ENCODE data around the gene SLC17A7. TPM values are rescaled to one million over a fixed set of nuclear protein-coding genes. Genes with fewer than 3 reads are reported as not detected.

SLC17A7 gene
- total and polyA plus RNA-seq, 10 donors = 0.07 to 0.13 (median 0.10) TPM; not detected in 5

DNA sequence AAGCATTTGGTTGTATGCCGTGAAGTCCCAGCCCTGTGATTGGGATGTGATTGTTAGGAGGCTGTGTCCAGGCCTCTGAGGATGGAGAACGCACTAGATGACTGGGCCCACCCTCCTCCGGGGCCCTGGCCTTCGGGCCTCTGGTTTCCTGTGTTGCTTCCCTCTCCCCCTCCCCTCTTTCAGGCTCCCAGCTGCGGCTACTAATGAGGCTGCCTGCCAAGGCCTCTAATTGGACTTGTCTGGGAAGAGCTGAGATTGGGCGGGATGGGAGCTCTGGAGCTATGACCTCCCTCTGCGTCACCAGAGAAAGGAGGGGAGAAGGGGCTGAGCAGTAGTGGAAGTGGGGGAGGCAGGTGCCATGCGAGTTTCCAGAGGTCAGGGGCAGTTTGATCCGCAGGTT is 28.0 kb downstream of the SLC17A7 start:
- Histone ChIP-seq H3K27me3 (replicated peaks in 1 of 7) (peaks cover 0 to 21% (median 0%) of the 10 kb centered on the region in 7 donors), H3K4me1 (peaks cover 5 to 38% (median 24%) of the 10 kb centered on the region in 6 donors), H3K4me3 (no peak overlapping the region), H3K9me3 (no peaks in the 10 kb centered on the region), H3K36me3 (no peaks in the 10 kb centered on the region), H3K27ac (no peak overlapping the region)
- intact Hi-C loops (cut with DNase I; ENCODE audit: low total_unique reads) = no loop called here
- WGBS, 5 donors = 50 to 73% (median 59%) methylated on average over 8 to 9 of the region's 9 CpGs
- TF ChIP-seq, protein P1, sequence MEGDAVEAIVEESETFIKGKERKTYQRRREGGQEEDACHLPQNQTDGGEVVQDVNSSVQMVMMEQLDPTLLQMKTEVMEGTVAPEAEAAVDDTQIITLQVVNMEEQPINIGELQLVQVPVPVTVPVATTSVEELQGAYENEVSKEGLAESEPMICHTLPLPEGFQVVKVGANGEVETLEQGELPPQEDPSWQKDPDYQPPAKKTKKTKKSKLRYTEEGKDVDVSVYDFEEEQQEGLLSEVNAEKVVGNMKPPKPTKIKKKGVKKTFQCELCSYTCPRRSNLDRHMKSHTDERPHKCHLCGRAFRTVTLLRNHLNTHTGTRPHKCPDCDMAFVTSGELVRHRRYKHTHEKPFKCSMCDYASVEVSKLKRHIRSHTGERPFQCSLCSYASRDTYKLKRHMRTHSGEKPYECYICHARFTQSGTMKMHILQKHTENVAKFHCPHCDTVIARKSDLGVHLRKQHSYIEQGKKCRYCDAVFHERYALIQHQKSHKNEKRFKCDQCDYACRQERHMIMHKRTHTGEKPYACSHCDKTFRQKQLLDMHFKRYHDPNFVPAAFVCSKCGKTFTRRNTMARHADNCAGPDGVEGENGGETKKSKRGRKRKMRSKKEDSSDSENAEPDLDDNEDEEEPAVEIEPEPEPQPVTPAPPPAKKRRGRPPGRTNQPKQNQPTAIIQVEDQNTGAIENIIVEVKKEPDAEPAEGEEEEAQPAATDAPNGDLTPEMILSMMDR (IDR thresholded peaks at IDR 0.05 in 8 of 11, conservative IDR thresholded peaks at IDR 0.05 in 3 of 11) = no peak
- TF ChIP-seq POLR2A (IDR thresholded peaks at IDR 0.05) = no peak
- no peak for TF ChIP-seq POLR2AphosphoS5 (IDR thresholded peaks at IDR 0.05)
- no peak for DNase-seq

DNA sequence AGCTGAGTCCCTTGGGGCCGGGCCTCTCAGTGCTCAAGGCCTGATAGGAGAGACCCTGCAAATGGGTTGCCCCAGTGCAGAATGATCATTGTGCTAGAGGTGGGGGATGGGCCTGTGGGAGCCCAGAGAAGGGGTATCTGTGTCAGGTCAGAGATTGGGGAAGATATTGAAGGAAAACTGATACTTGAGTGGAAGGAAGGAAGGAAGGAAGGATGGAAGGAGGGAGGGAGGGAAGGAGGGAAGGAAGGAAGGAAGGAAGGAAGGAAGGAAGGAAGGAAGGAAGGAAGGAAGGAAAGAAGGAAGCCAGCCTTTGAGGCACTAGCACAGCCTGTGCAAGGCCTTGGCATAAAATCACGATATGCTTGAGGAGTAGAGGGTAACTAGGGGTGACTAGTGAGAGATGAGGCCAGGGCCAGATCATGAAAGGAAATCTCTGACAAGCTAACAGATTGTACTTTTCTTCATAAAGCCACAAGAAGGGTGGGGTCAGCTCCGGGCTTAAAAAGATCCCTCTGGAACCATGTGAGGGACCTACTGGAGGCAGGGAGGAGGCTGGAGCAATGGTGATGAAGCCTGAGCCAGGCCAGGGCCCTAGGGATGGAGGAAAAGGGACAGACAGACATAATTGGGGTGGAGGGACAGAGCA is 29.5 kb downstream of the SLC17A7 start:
- Histone ChIP-seq H3K27ac (no peak overlapping the region), H3K27me3 (replicated peaks in 1 of 7) (peaks cover 0 to 8% (median 0%) of the 10 kb centered on the region in 7 donors), H3K4me3 (no peak overlapping the region), H3K9me3 (no peaks in the 10 kb centered on the region), H3K4me1 (peaks cover 5 to 31% (median 24%) of the 10 kb centered on the region in 6 donors), H3K36me3 (no peaks in the 10 kb centered on the region)
- peak; percentile 41 for DNase-seq
- intact Hi-C loops (cut with DNase I; ENCODE audit: low total_unique reads) = no loop called here
- WGBS, 5 donors = 57 to 79% (median 73%) methylated on average over 3 of the region's 3 CpGs
- TF ChIP-seq, protein P1 (IDR thresholded peaks at IDR 0.05 in 8 of 11, conservative IDR thresholded peaks at IDR 0.05 in 3 of 11) = no peak
- TF ChIP-seq POLR2AphosphoS5 (IDR thresholded peaks at IDR 0.05) = no peak
- TF ChIP-seq POLR2A (IDR thresholded peaks at IDR 0.05) = no peak

DNA sequence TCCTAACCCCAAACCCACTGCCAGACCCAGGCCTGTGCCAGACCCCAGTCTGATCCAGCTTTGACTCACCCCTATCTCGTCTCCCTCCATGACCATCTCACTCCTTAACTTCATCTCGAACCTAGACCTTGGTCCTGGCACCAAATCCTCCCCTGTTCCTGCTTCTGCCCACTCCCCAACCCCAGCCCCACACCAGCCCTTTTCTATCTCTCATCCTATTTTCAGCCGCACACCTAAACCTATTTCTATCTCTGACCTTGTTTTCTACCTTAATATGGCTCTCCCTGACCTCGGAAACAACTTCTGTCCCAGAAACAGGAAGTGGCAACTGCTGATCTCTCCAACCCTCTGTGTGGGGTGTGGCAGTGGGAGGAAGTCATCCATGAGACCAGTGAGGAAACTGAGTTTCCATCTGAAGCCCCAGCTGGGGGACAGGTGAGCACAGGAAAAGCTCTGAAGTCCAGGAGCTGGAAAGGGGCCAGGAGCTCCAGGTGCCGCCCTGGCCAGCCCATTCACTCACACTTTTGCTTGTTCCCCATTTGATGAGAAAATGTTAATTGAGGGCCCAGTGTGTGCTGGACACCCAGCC is 31.8 kb downstream of the SLC17A7 start:
- H3K4me3 ChIP-seq = peak overlapping the region in 1 of 8 donors; percentile 1
- no peaks in the 10 kb centered on the region for H3K27me3 ChIP-seq (replicated peaks in 1 of 7)
- TF ChIP-seq, protein P1 (IDR thresholded peaks at IDR 0.05 in 8 of 11, conservative IDR thresholded peaks at IDR 0.05 in 3 of 11) = no peak
- peak in 1 of 3 donors; percentile 40 for TF ChIP-seq POLR2AphosphoS5 (IDR thresholded peaks at IDR 0.05)
- H3K9me3 ChIP-seq = no peaks in the 10 kb centered on the region
- 41 to 50% (median 48%) methylated on average over 5 of the region's 5 CpGs for WGBS, 5 donors
- no peaks in the 10 kb centered on the region for H3K36me3 ChIP-seq
- H3K27ac ChIP-seq = peak overlapping the region in 4 of 8 donors; percentile 35 to 65 (median 45)
- intact Hi-C loops (cut with DNase I; ENCODE audit: low total_unique reads) = no loop called here
- DNase-seq = no peak
- H3K4me1 ChIP-seq = peaks cover 5 to 31% (median 24%) of the 10 kb centered on the region in 6 donors

DNA sequence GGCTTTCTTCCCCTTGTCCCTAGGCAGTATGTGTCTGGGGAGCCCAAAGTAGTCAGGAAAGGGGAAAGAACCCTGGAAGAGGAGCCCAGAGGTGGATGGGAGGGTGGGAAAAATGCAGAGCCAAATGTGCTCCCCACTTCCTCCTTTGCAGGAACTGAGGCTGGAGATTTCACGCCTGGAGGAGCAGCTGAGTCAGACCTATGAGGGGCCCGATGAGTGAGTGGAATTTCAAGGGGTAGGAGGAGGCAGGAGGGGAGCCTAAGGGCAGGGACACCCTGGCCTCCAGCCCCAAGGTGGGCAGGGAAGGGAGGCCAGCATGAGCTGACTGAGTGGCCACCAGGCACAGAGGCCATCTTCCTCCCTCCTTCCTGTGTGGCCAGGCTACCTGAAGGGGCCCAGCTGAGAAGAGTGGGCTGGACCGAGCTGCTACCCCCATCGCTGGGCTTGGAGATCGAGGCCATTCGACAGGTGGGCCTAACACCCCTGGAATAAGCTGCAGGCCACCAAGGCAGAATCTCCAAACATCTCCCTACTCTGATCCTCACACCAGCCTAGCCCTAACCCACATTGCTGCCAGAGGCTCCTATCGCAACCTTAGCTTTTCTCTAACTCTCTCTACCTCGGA is 32.4 kb downstream of the SLC17A7 start:
- intact Hi-C loops (cut with DNase I; ENCODE audit: low total_unique reads) = no loop called here
- 73 to 78% (median 77%) methylated on average over 7 to 8 of the region's 8 CpGs for WGBS, 5 donors
- no peak for DNase-seq
- Histone ChIP-seq H3K27me3 (replicated peaks in 1 of 7) (no peaks in the 10 kb centered on the region), H3K9me3 (no peaks in the 10 kb centered on the region), H3K27ac (peak overlapping the region in 4 of 8 donors; percentile 35 to 65 (median 45)), H3K4me1 (peaks cover 5 to 34% (median 24%) of the 10 kb centered on the region in 6 donors), H3K36me3 (no peaks in the 10 kb centered on the region), H3K4me3 (no peak overlapping the region)
- TF ChIP-seq, protein P1 (IDR thresholded peaks at IDR 0.05 in 8 of 11, conservative IDR thresholded peaks at IDR 0.05 in 3 of 11) = no peak
- no peak for TF ChIP-seq POLR2A (IDR thresholded peaks at IDR 0.05)

All from spleen (tissue), 11 donors.